Esophagus squamous epithelium (tissue), 5 donors: Measurements from ENCODE around the gene B4GALT3. TPM values are rescaled to one million over a fixed set of nuclear protein-coding genes. Genes with fewer than 3 reads are reported as not detected.

ENCODE experiments used
- DNase-seq: peaks from one replicate; lab custom pipeline; 2025; lab: John Stamatoyannopoulos, UW
- H3K27ac ChIP-seq, 4 donors: fragments of 200-600 bp; sonication (generic); one replicate each; pipeline ENCODE4 v1.5.1; 2016 to 2019; ENCODE audit warnings: mild to moderate bottlenecking in 1 of 4
- H3K27me3 ChIP-seq, 4 donors: fragments of 200-600 bp; sonication (generic); 1 replicate in 3 of 4; 2 replicates in 1 of 4; pipeline versions ENCODE4 v1.5.1 to v1.6.0; 2017 to 2021; ENCODE audit warnings: antibody characterized with exemption in 1 of 4
- H3K36me3 ChIP-seq, 3 donors: fragments of 200-600 bp; sonication (generic); one replicate each; pipeline ENCODE4 v1.5.1; 2016 to 2019
- H3K4me1 ChIP-seq, 3 donors: fragments of 200-600 bp; sonication (generic); one replicate each; pipeline ENCODE4 v1.5.1; 2017 to 2019
- H3K4me3 ChIP-seq, 4 donors: fragments of 200-600 bp; sonication (generic); 1 replicate in 3 of 4; 2 replicates in 1 of 4; pipeline ENCODE4 v1.5.1; 2016 to 2019; ENCODE audit warnings: mild to moderate bottlenecking in 2 of 4, moderate library complexity in 1 of 4
- H3K9me3 ChIP-seq, 3 donors: fragments of 200-600 bp; sonication (generic); one replicate each; pipeline ENCODE4 v1.5.1; 2016 to 2019
- CTCF ChIP-seq, 6 experiments: fragments of 450-650 bp in 4 of 6; fragments of 200-600 bp in 2 of 6; sonication (generic) in 2 of 6; IDR thresholded peaks; one replicate each; pipeline ENCODE4 v1.5.1; 2016 to 2019; ENCODE audit warnings: antibody characterized with exemption in 6 of 6, mild to moderate bottlenecking in 4 of 6, moderate library complexity in 4 of 6
- POLR2A ChIP-seq, 4 donors: fragments of 450-650 bp; IDR thresholded peaks; one replicate each; pipeline ENCODE4 v1.6.1; 2017; ENCODE audit warnings: antibody characterized with exemption in 4 of 4, mild to moderate bottlenecking in 4 of 4, moderate library complexity in 3 of 4
- WGBS, 2 donors: methylation state at CpG; one replicate each; pipeline ENCODE4 v1.1.5; 2018; 5-methylcytosine and 5-hydroxymethylcytosine counted together
- intact Hi-C: fragments of 100-400 bp; cut with DNase I; formaldehyde crosslinking; loops from one replicate; pipeline ENCODE4 v1.15.0; 2022
- total RNA-seq, 4 donors: library from RNA; depleted of rRNA; stranded (reverse); fragments of >200 nt; gene quantifications; one replicate each; pipeline ENCODE4 v1.1.0, GENCODE V29; 2016
- donor health status: DM: yes; HTN: yes; CAD: no.

The B4GALT3 gene
- total RNA-seq, 4 donors from 2014 or later: 16.1 to 29.9 (median 18.1) TPM

GRCh38 chr1:161132410-161133219 is 44.7 kb downstream of the B4GALT3 start, which contains the start of gene DEDD:
Gene DEDD (minus strand): TSS chr1:161132667. CDS start chr1:161124462, 8,205 bp downstream.
- H3K9me3 ChIP-seq: no peaks in the 10 kb centered on the region
- H3K27me3 ChIP-seq: no peaks in the 10 kb centered on the region
- TF ChIP-seq CTCF (IDR thresholded peaks at IDR 0.05) (peak in 1 of 6 experiments; percentile 8), POLR2A (IDR thresholded peaks at IDR 0.05) (peak in 2 of 4 donors; percentile 51 to 70)
- 0 to 1% methylated on average over 19 to 22 of the region's 68 CpGs for WGBS, 2 donors
- DNase-seq: peak; percentile 87
- intact Hi-C loops: loop anchor here (10.0 kb wide), 1 partner anchor 298 kb away; no protein-coding TSS in a partner anchor
- peaks cover 0 to 31% (median 17%) of the 10 kb centered on the region in 3 donors for H3K36me3 ChIP-seq
- peak within 1 kb of the TSS; percentile 93 to 98 (median 96) for H3K27ac ChIP-seq
- H3K4me1 ChIP-seq: peaks cover 22 to 60% (median 28%) of the 10 kb centered on the region in 3 donors
- peak within 1 kb of the TSS; percentile 64 to 89 (median 80) for H3K4me3 ChIP-seq

- Histone ChIP-seq H3K27me3 (no peaks in the 10 kb centered on the region), H3K36me3 (peaks cover 0 to 40% (median 18%) of the 10 kb centered on the region in 3 donors), H3K27ac (peak overlapping the region; percentile 93 to 98 (median 96)), H3K4me3 (peak overlapping the region; percentile 64 to 89 (median 80)), H3K4me1 (peaks cover 22 to 68% (median 28%) of the 10 kb centered on the region in 3 donors), H3K9me3 (no peaks in the 10 kb centered on the region)
- 4% methylated on average over 19 to 21 of the region's 22 CpGs for WGBS, 2 donors
- no peak for TF ChIP-seq CTCF (IDR thresholded peaks at IDR 0.05)
- TF ChIP-seq POLR2A (IDR thresholded peaks at IDR 0.05): no peak
- intact Hi-C loops: loop anchor here (10.0 kb wide), 1 partner anchor 297 kb away; no protein-coding TSS in a partner anchor
- no peak for DNase-seq
Observed at GRCh38 chr1:161131523-161132409, 45.5 kb downstream of the B4GALT3 start.

GRCh38 chr1:161130266-161130665 is 47.0 kb downstream of the B4GALT3 start:
- no peaks in the 10 kb centered on the region for H3K9me3 ChIP-seq
- no peak for DNase-seq
- 18 to 62% methylated on average over 1 of the region's 1 CpG for WGBS, 2 donors
- peak overlapping the region in 1 of 4 donors; percentile 96 for H3K27ac ChIP-seq
- H3K36me3 ChIP-seq: peaks cover 0 to 55% (median 18%) of the 10 kb centered on the region in 3 donors
- peaks cover 22 to 69% (median 28%) of the 10 kb centered on the region in 3 donors for H3K4me1 ChIP-seq
- intact Hi-C loops: loop anchor here (10.0 kb wide), 1 partner anchor 295 kb away; no protein-coding TSS in a partner anchor
- H3K27me3 ChIP-seq: no peaks in the 10 kb centered on the region
- H3K4me3 ChIP-seq: no peak overlapping the region
- TF ChIP-seq CTCF (IDR thresholded peaks at IDR 0.05) (no peak), POLR2A (IDR thresholded peaks at IDR 0.05) (no peak)

GRCh38 chr1:161128591-161129420 is 48.5 kb downstream of the B4GALT3 start:
- no peak overlapping the region for H3K4me3 ChIP-seq
- no peaks in the 10 kb centered on the region for H3K9me3 ChIP-seq
- WGBS, 2 donors: 85 to 91% methylated on average over 4 of the region's 4 CpGs
- H3K27ac ChIP-seq: no peak overlapping the region
- H3K36me3 ChIP-seq: peaks cover 0 to 69% (median 32%) of the 10 kb centered on the region in 3 donors
- TF ChIP-seq CTCF (IDR thresholded peaks at IDR 0.05): no peak
- TF ChIP-seq POLR2A (IDR thresholded peaks at IDR 0.05): no peak
- intact Hi-C loops: no loop called here
- peaks cover 13 to 58% (median 23%) of the 10 kb centered on the region in 3 donors for H3K4me1 ChIP-seq
- no peak for DNase-seq
- no peaks in the 10 kb centered on the region for H3K27me3 ChIP-seq
